ENCODE measurements around the gene ZEB2. TPM values are rescaled to one million over a fixed set of nuclear protein-coding genes. Genes with fewer than 3 reads are reported as not detected.

Gene ZEB2
- total RNA-seq, 1 experiment from 2014 or later = 1.2 TPM

DNA sequence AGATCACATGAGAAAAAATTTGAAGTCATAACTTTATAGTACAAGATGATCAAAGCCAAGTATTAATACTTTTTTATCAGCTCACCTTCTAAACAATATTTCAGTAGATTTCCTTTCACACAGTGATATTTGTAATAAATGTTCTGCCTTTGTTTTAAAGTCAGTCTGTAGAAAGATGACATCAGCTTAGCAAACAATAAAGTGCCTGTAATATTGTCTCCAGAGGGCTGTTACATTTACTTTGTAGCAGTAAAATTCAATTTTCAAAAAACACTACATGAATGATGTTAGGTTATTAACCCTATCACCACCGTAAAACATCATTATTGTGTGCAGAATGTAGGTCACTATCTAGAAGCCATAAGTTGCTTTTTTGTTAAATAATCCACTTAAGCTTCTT is 49.6 kb downstream of the ZEB2 start:
- H3K9me3 Mint-ChIP-seq = no peaks in the 10 kb centered on the region; a peak in 1 of 5 replicates
- Histone ChIP-seq H3K23ac (ENCODE audit: insufficient read length, low read depth, low read length) (no peak overlapping the region), H4K5ac (ENCODE audit: insufficient read length, low read depth, low read length) (no peak overlapping the region), H4K20me1 (ENCODE audit: control insufficient read depth, insufficient read depth, insufficient read length) (no peaks in the 10 kb centered on the region), H3K79me1 (ENCODE audit: insufficient read depth, low read depth, low read length, poor library complexity, severe bottlenecking) (no peaks in the 10 kb centered on the region), H3K4me2 (ENCODE audit: insufficient read depth, insufficient read length, low read length) (no peak overlapping the region), H3K56ac (ENCODE audit: insufficient read length, low read depth, low read length) (no peak overlapping the region), H2BK15ac (ENCODE audit: low read depth, low read length) (no peak overlapping the region), H3K18ac (ENCODE audit: insufficient read length, low read depth, low read length) (no peak overlapping the region), H3K9me3 (ENCODE audit: control insufficient read depth, low read depth, low read length) (no peaks in the 10 kb centered on the region), H3K23me2 (ENCODE audit: insufficient read length, low read depth, low read length, poor library complexity, severe bottlenecking) (no peaks in the 10 kb centered on the region), H2AFZ (ENCODE audit: low read length) (no peak overlapping the region), H3K27me3 (ENCODE audit: insufficient read depth, low read length) (no peaks in the 10 kb centered on the region), H3K4ac (ENCODE audit: low read depth, low read length) (no peak overlapping the region), H3K9ac (ENCODE audit: extremely low read depth, insufficient read length, low read length) (no peak overlapping the region), H2AK5ac (ENCODE audit: insufficient read length, low read length) (no peak overlapping the region), H3K27ac (ENCODE audit: insufficient read length, low read depth, low read length) (no peak overlapping the region), H3K4me1 (ENCODE audit: insufficient read depth, low read length) (peaks cover 13% of the 10 kb centered on the region; the same call in 1 of the 2 replicates), H2BK12ac (ENCODE audit: insufficient read length, low read depth, low read length) (no peak overlapping the region), H3K14ac (ENCODE audit: insufficient read depth, low read length) (no peak overlapping the region), H2BK120ac (ENCODE audit: low read depth, low read length, poor library complexity, severe bottlenecking) (no peak overlapping the region), H3K79me2 (ENCODE audit: insufficient read depth, low read length) (no peaks in the 10 kb centered on the region), H2BK5ac (ENCODE audit: insufficient read length, low read length) (no peak overlapping the region), H3T11ph (ENCODE audit: low read length) (no peak overlapping the region), H2BK20ac (ENCODE audit: low read depth, low read length, poor library complexity, severe bottlenecking) (no peak overlapping the region), H4K91ac (ENCODE audit: insufficient read length, low read depth, low read length) (no peak overlapping the region), H4K8ac (replicated peaks; ENCODE audit: insufficient read length, low read depth, low read length) (no peak overlapping the region)
- no peak overlapping the region; a peak in 1 of 7 replicates for H3K27ac Mint-ChIP-seq
- no peak for TF ChIP-seq CTCF (conservative IDR thresholded peaks at IDR 0.05)
- WGBS (ENCODE audit: extremely low coverage, insufficient read length, low lambda C conversion rate) = no CpG with 5 or more reads among the region's 1 CpG
- H3K4me1 Mint-ChIP-seq = peaks cover 8 to 14% of the 10 kb centered on the region in 2 experiments
- H3K27me3 Mint-ChIP-seq (ENCODE audit: low read depth) = peaks cover 2% of the 10 kb centered on the region; the same call in 1 of the 2 replicates
- H3K4me3 Mint-ChIP-seq = no peak overlapping the region
- no peaks in the 10 kb centered on the region for H3K36me3 Mint-ChIP-seq (ENCODE audit: insufficient read depth in 1 of 3, low read depth in 3 of 3)
- no peak for DNase-seq

Measured in H9 (cell line).